IPS-15b (cell line): ENCODE measurements around the gene CBX3.
"Not testable (repeated sequence)": the region's sequence is repeated elsewhere in the genome, so short reads cannot be mapped to it uniquely, and the experiment has no call there.

Experiments
- H3K27me3 ChIP-seq: one replicate; pipeline ENCODE4 v1.6.1; 2013; ENCODE audit warnings: low read length; ENCODE audit not compliant: control insufficient read depth, insufficient read depth
- H3K36me3 ChIP-seq: one replicate; pipeline ENCODE4 v1.6.1; 2013; ENCODE audit warnings: low read length; ENCODE audit not compliant: control insufficient read depth, insufficient read depth
- H3K4me1 ChIP-seq: one replicate; pipeline ENCODE4 v1.6.1; 2013; ENCODE audit warnings: mild to moderate bottlenecking, low read length; ENCODE audit not compliant: control insufficient read depth, insufficient read depth
- H3K4me3 ChIP-seq: one replicate; pipeline ENCODE4 v1.5.1; 2013; ENCODE audit warnings: low read depth, low read length
- H3K9ac ChIP-seq: one replicate; pipeline ENCODE4 v1.6.1; 2013; ENCODE audit warnings: low read depth, mild to moderate bottlenecking, low read length
- H3K9me3 ChIP-seq: one replicate; pipeline ENCODE4 v1.6.1; 2013; ENCODE audit warnings: mild to moderate bottlenecking, low read length; ENCODE audit not compliant: control insufficient read depth, insufficient read depth

CBX3 gene

DNA sequence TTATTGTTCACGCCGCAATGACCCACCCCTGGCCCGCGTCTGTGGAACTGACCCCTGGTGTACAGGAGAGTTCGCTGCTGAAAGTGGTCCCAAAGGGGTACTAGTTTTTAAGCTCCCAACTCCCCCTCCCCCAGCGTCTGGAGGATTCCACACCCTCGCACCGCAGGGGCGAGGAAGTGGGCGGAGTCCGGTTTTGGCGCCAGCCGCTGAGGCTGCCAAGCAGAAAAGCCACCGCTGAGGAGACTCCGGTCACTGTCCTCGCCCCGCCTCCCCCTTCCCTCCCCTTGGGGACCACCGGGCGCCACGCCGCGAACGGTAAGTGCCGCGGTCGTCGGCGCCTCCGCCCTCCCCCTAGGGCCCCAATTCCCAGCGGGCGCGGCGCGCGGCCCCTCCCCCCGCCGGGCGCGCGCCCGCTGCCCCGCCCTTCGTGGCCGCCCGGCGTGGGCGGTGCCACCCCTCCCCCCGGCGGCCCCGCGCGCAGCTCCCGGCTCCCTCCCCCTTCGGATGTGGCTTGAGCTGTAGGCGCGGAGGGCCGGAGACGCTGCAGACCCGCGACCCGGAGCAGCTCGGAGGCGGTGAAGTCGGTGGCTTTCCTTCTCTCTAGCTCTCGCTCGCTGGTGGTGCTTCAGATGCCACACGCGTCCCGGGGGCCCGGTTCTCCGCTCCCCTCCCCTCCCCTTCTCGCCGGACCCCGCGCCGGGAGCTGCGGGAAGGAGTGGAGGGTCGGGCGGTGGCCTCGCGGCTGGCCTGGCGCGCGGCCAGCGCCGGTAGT, at the start of gene CBX3:
CBX3 (plus strand) TSS at position 499 of the 772 bp plus-strand sequence. CDS start 1,254 bp downstream, outside the sequence.
- H3K4me3 ChIP-seq, result peak within 1 kb of the TSS; percentile 97
- H3K27me3 ChIP-seq, result no peaks in the 10 kb centered on the region
- peaks cover 16% of the 10 kb centered on the region for H3K36me3 ChIP-seq
- no peaks in the 10 kb centered on the region for H3K9me3 ChIP-seq
- H3K9ac ChIP-seq, result peak within 1 kb of the TSS; percentile 100
- peaks cover 1% of the 10 kb centered on the region for H3K4me1 ChIP-seq

DNA sequence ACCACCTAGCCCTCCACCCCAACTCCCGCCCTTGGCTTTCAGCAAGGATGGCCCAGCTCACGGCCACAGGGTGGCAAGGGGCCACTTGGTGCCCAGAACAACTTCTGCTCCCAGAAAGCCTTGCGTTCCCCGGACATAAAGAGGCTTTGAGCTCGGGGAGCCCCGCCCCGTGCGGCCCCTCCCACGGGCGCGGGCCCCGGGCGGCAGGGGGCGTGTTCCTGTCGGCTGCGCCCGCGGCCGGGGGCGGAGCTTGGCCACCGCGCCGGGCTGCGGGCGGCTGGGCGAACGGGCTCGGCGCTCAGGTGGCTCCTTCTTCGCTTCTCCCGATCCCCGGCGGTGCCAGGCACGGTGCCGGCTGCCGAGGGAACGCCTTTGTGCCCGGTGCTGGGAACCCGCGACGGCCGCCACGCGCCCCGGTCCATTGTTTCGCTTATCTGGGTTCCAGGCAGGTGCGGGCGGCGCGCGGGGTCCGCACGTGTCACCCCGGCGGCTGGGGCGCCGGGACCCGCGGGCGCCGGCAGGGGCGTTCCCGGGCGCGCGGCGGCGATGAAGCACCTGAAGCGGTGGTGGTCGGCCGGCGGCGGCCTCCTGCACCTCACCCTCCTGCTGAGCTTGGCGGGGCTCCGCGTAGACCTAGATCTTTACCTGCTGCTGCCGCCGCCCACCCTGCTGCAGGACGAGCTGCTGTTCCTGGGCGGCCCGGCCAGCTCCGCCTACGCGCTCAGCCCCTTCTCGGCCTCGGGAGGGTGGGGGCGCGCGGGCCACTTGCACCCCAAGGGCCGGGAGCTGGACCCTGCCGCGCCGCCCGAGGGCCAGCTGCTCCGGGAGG, 49.4 kb upstream of the CBX3 start, which contains the start of gene NFE2L3:
NFE2L3 (plus strand) TSS at position 246 of the 829 bp plus-strand sequence; CDS start at position 547, 301 bp downstream.
- Histone ChIP-seq H3K4me3 (peak within 1 kb of the TSS; percentile 84), H3K9me3 (peaks cover 2% of the 10 kb centered on the region), H3K4me1 (peaks cover 19% of the 10 kb centered on the region), H3K27me3 (no peaks in the 10 kb centered on the region), H3K36me3 (no peaks in the 10 kb centered on the region), H3K9ac (peak within 1 kb of the TSS; percentile 70)

DNA sequence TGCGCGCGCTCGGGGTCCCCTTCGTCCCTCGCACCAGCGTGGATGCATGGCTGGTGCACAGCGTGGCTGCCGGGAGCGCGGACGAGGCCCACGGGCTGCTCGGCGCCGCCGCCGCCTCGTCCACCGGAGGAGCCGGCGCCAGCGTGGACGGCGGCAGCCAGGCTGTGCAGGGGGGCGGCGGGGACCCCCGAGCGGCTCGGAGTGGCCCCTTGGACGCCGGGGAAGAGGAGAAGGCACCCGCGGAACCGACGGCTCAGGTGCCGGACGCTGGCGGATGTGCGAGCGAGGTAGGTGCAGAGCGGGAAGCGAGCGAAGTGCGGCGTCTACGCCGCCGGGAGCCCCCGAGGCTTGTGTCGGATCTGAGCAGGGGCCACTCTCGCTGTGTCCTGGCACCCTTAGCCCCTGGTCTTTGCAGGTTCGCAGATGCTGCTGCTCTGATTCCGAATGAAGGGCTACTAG, 48.7 kb upstream of the CBX3 start:
- H3K27me3 ChIP-seq, H3K36me3 ChIP-seq, H3K9me3 ChIP-seq: not testable (repeated sequence)
- H3K4me1 ChIP-seq, result peaks cover 19% of the 10 kb centered on the region
- H3K4me3 ChIP-seq, result peak overlapping the region; percentile 84
- H3K9ac ChIP-seq, result peak overlapping the region; percentile 70

DNA sequence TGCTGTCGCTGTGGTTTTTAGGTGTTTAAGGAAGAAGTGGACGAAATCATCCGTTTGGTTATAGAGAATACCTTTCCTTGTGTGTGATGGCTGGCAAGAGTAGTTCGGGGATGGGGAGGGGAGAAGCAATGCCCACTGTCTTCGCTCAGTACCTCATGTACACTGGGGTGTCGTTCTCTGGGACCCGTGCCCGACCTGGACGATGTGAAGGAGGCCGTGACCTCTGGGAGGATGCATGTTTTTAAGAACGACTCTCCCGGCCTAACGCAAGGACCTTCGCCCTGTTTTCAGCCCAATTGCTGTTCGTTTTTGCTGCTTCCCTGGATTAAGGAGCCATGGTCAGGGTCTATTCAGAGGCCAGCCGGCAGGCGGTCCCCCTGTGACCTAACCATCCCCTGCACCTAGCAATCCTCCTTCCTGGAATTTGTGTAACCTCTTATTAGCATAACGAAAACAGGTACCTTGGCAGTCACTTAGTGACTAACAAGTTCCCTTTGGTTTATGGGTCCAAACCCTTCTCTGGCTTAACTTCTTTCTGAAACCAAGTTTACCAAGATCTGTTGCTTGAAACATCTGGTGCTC, 48.2 kb upstream of the CBX3 start:
- Histone ChIP-seq H3K36me3 (no peaks in the 10 kb centered on the region), H3K27me3 (no peaks in the 10 kb centered on the region), H3K4me1 (peaks cover 19% of the 10 kb centered on the region), H3K4me3 (peak overlapping the region; percentile 84), H3K9ac (peak overlapping the region; percentile 70), H3K9me3 (no peaks in the 10 kb centered on the region)

DNA sequence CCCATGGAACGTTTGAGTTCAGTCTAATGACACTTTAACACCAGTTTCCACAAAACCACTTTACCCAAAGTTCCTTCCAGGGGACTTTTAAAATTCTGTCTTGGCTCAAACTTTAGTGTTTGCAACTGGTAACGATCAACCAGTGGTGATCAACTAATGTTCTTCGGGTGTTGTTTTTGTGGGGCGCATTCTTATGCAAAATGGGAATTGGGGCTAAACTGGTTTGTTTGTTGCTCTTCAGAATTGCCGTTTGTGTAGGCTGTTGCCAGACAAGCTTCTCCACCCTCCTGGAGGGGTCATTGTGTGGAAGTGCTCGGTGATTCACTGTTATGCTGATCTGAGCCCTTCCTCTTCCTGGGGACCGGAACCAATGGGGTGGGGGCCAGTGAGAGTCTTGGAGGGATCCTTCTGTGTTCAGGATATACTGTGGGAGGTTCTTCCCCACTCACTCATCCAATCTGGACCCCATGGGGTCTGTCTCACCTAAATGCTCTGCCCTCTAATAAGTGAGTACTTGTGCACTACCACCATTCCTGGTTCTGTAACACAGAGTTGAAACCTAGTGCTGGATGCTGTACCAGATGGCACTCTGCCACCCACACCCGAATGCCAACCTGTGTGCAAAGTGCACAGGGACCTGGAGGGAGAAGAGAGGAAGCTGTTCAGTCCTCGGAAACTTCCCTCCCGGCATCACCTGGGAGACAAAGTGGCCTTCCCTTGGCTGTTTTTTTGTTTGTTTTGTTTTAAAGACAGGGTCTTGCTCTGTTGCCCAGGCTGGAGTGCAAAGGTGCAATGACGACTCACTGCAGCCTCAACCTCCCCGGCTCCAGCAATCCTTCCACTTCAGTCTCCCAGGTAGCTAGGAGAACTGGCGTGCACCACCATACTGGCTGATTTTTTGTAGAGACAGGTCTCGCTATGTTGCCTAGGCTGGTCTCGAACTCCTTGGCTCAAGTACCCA, 47.4 kb upstream of the CBX3 start:
- peaks cover 26% of the 10 kb centered on the region for H3K4me1 ChIP-seq
- H3K4me3 ChIP-seq, result peak overlapping the region; percentile 84
- H3K27me3 ChIP-seq, result no peaks in the 10 kb centered on the region
- no peaks in the 10 kb centered on the region for H3K9me3 ChIP-seq
- peak overlapping the region; percentile 70 for H3K9ac ChIP-seq
- no peaks in the 10 kb centered on the region for H3K36me3 ChIP-seq

DNA sequence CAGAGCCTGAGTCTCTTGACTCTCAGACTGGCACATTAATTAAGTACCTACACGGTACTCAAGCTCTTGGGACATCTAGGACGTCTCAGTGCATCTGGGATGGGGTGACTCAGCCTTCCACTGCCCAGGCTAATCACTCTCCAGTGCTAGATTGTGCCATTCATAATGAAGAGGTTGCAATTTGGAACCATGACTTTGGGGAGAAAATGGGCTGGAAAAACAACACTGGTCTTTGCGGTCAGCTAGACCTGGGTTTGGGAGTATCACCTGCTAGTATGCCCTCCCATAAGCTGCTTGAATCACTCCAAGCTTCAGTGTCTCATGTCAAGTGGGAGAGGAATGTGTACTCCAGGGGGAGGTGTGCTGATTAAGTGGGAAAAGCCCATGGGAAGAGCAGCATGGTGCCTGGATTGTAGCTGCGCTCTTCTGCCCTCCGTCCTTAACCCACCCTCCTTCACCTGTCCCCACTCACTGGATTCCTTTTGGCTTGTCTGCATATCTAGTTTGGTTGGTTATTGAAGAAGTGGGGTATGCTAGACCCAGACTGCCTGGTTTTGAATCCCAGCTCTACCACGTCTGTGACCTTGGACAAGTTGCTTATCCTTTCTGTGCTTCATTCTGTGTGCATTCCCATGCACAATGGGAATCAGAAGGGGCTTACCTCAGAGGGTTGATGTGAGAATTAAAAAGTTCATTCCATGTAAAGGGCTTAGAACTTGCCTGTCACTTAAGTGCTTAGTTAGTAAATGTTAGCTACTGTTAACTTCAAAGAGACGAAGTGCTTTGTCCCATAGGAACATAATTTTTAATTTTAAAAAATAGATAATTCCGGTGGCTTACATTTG, 45.8 kb upstream of the CBX3 start:
- Histone ChIP-seq H3K9me3 (no peaks in the 10 kb centered on the region), H3K9ac (no peak overlapping the region), H3K27me3 (no peaks in the 10 kb centered on the region), H3K36me3 (no peaks in the 10 kb centered on the region), H3K4me1 (peaks cover 30% of the 10 kb centered on the region), H3K4me3 (no peak overlapping the region)

DNA sequence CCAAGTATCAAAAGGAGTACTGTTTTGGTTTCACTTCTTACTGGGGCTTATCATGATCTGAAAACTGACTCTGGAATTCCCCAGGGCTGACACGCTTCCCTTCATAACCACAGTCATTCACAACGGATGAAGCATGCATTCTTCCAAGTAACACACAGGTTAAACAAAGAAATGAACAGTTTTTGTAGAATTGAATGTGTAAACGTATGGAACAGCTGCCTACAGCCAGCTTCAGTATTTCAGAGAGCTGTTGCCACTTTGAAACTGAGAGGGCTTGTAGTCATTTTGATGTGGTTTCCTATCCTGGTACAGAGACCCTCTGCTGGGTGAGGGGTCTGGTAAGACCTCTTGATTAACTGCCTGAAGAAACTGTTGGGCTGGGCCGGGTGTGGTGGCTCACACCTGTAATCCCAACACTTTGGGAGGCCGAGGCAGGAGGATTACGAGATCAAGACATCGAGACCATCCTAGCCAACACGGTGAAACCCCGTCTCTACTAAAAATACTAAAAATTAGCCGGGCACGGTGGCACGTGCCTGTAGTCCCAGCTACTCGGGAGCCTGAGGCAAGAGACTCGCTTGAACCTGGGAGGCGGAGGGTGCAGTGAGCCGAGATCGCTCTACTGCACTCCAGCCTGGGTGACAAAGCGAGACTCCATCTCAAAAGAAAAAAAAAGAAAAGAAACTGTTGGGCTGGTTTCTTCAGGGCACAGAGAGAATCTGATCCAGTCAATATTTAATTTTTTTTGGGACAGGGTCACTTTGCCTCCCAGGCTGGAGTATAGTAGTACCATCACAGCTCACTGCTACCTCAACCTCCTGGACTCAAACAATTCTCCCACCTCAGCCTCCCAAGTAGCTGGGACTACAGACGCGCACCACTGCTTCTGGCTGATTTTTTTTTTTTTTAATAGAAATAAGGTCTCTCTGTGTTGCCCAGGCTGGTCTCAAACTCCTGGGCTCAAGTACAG, 44.8 kb upstream of the CBX3 start:
- no peak overlapping the region for H3K9ac ChIP-seq
- H3K27me3 ChIP-seq, result no peaks in the 10 kb centered on the region
- no peaks in the 10 kb centered on the region for H3K9me3 ChIP-seq
- H3K36me3 ChIP-seq, result no peaks in the 10 kb centered on the region
- peaks cover 30% of the 10 kb centered on the region for H3K4me1 ChIP-seq
- no peak overlapping the region for H3K4me3 ChIP-seq

DNA sequence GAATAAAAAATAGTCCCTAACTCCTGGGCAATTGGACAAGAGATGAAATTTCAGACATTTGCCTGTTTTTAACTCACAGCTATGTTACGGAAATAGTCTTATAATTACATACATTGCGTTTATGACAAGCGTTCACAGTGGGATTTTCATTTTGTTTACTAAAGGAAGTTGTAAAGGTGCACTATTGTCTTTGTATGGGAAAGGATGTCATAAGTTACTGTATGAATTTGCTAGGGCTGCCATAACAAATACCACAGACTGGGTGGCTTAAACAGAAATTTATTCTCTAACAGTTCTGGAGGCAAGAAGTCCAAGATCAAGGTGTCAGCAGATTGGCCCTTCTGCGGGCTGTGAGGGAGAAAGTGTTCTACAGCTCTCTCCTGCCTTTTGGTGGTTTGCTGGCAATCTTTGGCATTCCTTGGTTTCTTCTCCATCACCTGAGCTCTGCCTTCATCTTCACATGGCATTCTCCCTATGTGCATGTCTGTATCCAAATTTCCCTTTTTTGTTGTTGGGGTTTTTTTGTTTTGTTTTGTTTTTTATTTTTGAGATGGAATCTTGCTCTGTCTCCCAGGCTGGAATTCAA, 43.9 kb upstream of the CBX3 start:
- Histone ChIP-seq H3K4me1 (peaks cover 30% of the 10 kb centered on the region), H3K27me3 (no peaks in the 10 kb centered on the region), H3K4me3 (no peak overlapping the region), H3K9ac (no peak overlapping the region), H3K9me3 (no peaks in the 10 kb centered on the region), H3K36me3 (no peaks in the 10 kb centered on the region)

DNA sequence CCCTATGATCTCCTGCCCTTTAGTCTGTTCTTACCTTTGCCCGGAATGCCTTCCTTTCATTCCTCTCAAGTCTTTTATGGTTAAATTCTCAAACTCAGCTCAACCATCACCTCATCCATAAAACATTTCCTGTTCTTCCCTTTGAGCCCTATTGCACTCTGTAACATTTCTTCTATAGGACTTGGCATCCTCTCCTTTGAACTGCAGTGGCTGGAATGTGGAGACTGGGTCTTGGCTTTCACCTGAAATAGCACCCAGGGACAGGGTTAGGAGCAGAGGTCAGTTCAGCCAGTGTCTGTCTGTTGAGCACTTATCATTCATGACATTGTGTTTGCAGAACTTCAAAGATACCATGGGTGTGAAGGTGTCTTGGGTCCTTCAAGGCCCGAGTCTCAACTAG, 42.3 kb upstream of the CBX3 start:
- H3K9ac ChIP-seq, result no peak overlapping the region
- H3K4me3 ChIP-seq, result no peak overlapping the region
- no peaks in the 10 kb centered on the region for H3K36me3 ChIP-seq
- H3K4me1 ChIP-seq, result peaks cover 28% of the 10 kb centered on the region
- H3K27me3 ChIP-seq, result no peaks in the 10 kb centered on the region
- H3K9me3 ChIP-seq, result no peaks in the 10 kb centered on the region
